Fibroblast of peridontal ligament (primary cell): ENCODE measurements around the gene REXO1.

Experiments used
- DNase-seq: peaks from one replicate; pipeline ENCODE4 v3.0.0-alpha.2; 2010; ENCODE audit errors: extremely low read depth

The REXO1 gene

GRCh38 chr19:1790054-1790792 lies 58.1 kb downstream of the REXO1 start:
- no peak for DNase-seq

- no peak for DNase-seq
Observed at GRCh38 chr19:1789261-1790041, 58.8 kb downstream of the REXO1 start.

GRCh38 chr19:1787116-1787515 lies 61.2 kb downstream of the REXO1 start:
- DNase-seq: no peak

GRCh38 chr19:1786668-1787067 lies 61.6 kb downstream of the REXO1 start:
- no peak for DNase-seq

- DNase-seq: no peak
Observed at GRCh38 chr19:1785310-1785709, 63.0 kb downstream of the REXO1 start.

GRCh38 chr19:1783874-1784273 lies 64.4 kb downstream of the REXO1 start:
- no peak for DNase-seq

GRCh38 chr19:1783354-1783753 lies 64.9 kb downstream of the REXO1 start:
- no peak for DNase-seq

- no peak for DNase-seq
Observed at GRCh38 chr19:1782521-1782920, 65.8 kb downstream of the REXO1 start.

- peak; percentile 24 for DNase-seq
Observed at GRCh38 chr19:1780272-1780958, 67.9 kb downstream of the REXO1 start.

- DNase-seq: no peak
Observed at GRCh38 chr19:1779574-1779973, 68.7 kb downstream of the REXO1 start.

- DNase-seq: no peak
Observed at GRCh38 chr19:1777149-1777548, 71.1 kb downstream of the REXO1 start.

- DNase-seq: no peak
Observed at GRCh38 chr19:1776606-1777147, 71.6 kb downstream of the REXO1 start.

- DNase-seq: no peak
Observed at GRCh38 chr19:1775951-1776605, 72.2 kb downstream of the REXO1 start.

- DNase-seq: no peak
Observed at GRCh38 chr19:1774989-1775772, 73.1 kb downstream of the REXO1 start.

- no peak for DNase-seq
Observed at GRCh38 chr19:1773184-1773583, 75.1 kb downstream of the REXO1 start.

- no peak for DNase-seq
Observed at GRCh38 chr19:1770866-1771576, 77.3 kb downstream of the REXO1 start.

- DNase-seq: no peak
Observed at GRCh38 chr19:1769645-1769985, 78.7 kb downstream of the REXO1 start.

GRCh38 chr19:1768918-1769644 lies 79.2 kb downstream of the REXO1 start:
- DNase-seq: no peak

GRCh38 chr19:1768248-1768647 lies 80.0 kb downstream of the REXO1 start:
- DNase-seq: no peak

GRCh38 chr19:1767464-1767933 lies 80.8 kb downstream of the REXO1 start:
- no peak for DNase-seq
